Panc1 (cell line): Measurements from ENCODE around the gene PFN1. TPM values are rescaled to one million over a fixed set of nuclear protein-coding genes. Genes with fewer than 3 reads are reported as not detected.

Source experiments
- ATAC-seq: fragments of 200-7000 bp; cut with Tn5 transposase; 2 replicates; pipeline ENCODE4 v1.9.1; 2020; ENCODE audit warnings: mild to moderate bottlenecking, moderate library complexity
- BruUV-seq: library from RNA; stranded (reverse); fragments of 400-500 nt; replicated peaks from 2 replicates; lab custom pipeline; 2021; lab: Mats Ljungman, UMichigan
- CTCF ChIA-PET: fragments of 300-600 bp; sonication (Branson Sonifier 250); formaldehyde crosslinking; loops from one replicate; lab custom pipeline; 2022; ENCODE audit warnings: antibody characterized with exemption; lab: Charles Lee
- POLR2A ChIA-PET: fragments of 300-600 bp; sonication (Branson Sonifier 250); formaldehyde crosslinking; loops from one replicate; lab custom pipeline; 2022; ENCODE audit warnings: antibody characterized with exemption; lab: Charles Lee
- DNase-seq: peaks from one replicate; pipeline ENCODE4 v3.0.0-alpha.2; 2010; ENCODE audit warnings: low read depth, low spot score
- H3K27ac ChIP-seq: 2 replicates; pipeline ENCODE4 v1.5.1; 2011; ENCODE audit warnings: mild to moderate bottlenecking, low read length, inconsistent platforms
- H3K27me3 ChIP-seq: fragments of 200-500 bp; sonication (Bioruptor generic); 2 replicates; pipeline ENCODE4 v1.6.0; 2014; ENCODE audit warnings: low read length, inconsistent platforms; ENCODE audit not compliant: control insufficient read depth, insufficient read depth
- H3K36me3 ChIP-seq: fragments of 200-500 bp; sonication (Bioruptor generic); 2 replicates; pipeline ENCODE4 v1.5.1; 2014; ENCODE audit warnings: inconsistent platforms, mild to moderate bottlenecking, low read length, moderate library complexity; ENCODE audit not compliant: control insufficient read depth, insufficient read depth
- H3K4me1 ChIP-seq: 2 replicates; pipeline ENCODE4 v1.5.1; 2011; ENCODE audit warnings: inconsistent platforms, mild to moderate bottlenecking, low read length, moderate library complexity; ENCODE audit not compliant: control insufficient read depth, insufficient read depth
- H3K4me3 ChIP-seq, 2 experiments: 2 replicates each; pipeline ENCODE4 v1.5.1; 2011 to 2012; ENCODE audit warnings: low read depth in 2 of 2, low read length in 2 of 2, mild to moderate bottlenecking in 2 of 2, inconsistent platforms in 1 of 2, moderate library complexity in 1 of 2
- H3K9me3 ChIP-seq: fragments of 200-500 bp; sonication (Bioruptor generic); 2 replicates; pipeline ENCODE4 v1.5.1; 2014; ENCODE audit warnings: low read depth, mild to moderate bottlenecking, inconsistent platforms, low read length, moderate library complexity; ENCODE audit not compliant: control insufficient read depth, insufficient read depth
- CTCF ChIP-seq: fragments of 450-650 bp; IDR thresholded peaks from 2 replicates; pipeline ENCODE4 v1.5.1; 2017; ENCODE audit warnings: mild to moderate bottlenecking
- POLR2AphosphoS5 ChIP-seq: IDR thresholded peaks from 2 replicates; pipeline ENCODE4 v1.6.1; 2012; ENCODE audit warnings: mild to moderate bottlenecking, low read depth, low read length, moderate library complexity
- REST ChIP-seq, 2 experiments: IDR thresholded peaks; 2 replicates each; pipeline ENCODE4 v1.6.1; 2011 to 2012; ENCODE audit warnings: low read depth in 2 of 2, control low read depth in 1 of 2, low read length in 1 of 2, mild to moderate bottlenecking in 1 of 2, moderate library complexity in 1 of 2; ENCODE audit not compliant: insufficient read depth in 1 of 2
- SIN3A ChIP-seq: IDR thresholded peaks from 2 replicates; pipeline ENCODE4 v1.6.1; 2012; ENCODE audit warnings: low read depth, mild to moderate bottlenecking, low read length, moderate library complexity, borderline replicate concordance; ENCODE audit not compliant: insufficient read depth
- TCF7L2 ChIP-seq: IDR thresholded peaks from 2 replicates; pipeline ENCODE4 v1.6.1; 2011; ENCODE audit warnings: mild to moderate bottlenecking, low read depth, low read length, inconsistent platforms
- in situ Hi-C: cut with HindIII; loops from 2 replicates; pipeline ENCODE4 v1.10.0; 2016; ENCODE audit warnings: low sequenced_read_pairs, low pct_unique_long_range_greater_than_20kb
- intact Hi-C: fragments of 100-400 bp; cut with micrococcal nuclease; formaldehyde crosslinking; loops from one replicate; pipeline ENCODE4 v1.10.0; 2022; ENCODE audit not compliant: unreplicated experiment
- total RNA-seq: library from RNA; stranded (reverse); gene quantifications from one replicate; pipeline ENCODE4 v1.2.1, GENCODE V29; 2021; ENCODE audit not compliant: unreplicated experiment

Gene PFN1
- total RNA-seq, 1 experiment from 2014 or later, result 1,074 TPM

GRCh38 chr17:4947010-4947410 lies 1.3 kb downstream of the PFN1 start:
- intact Hi-C loops (no loop called here), in situ Hi-C loops (no loop called here)
- ChIA-PET CTCF (no interaction called here), POLR2A (interaction anchor here (1.0 kb wide), 1 partner anchor 19 kb away, joined by 3 read pairs; no protein-coding TSS in a partner anchor)
- DNase-seq, result no peak
- ATAC-seq, result no peak
- Histone ChIP-seq H3K9me3 (no peaks in the 10 kb centered on the region), H3K27ac (peak overlapping the region; percentile 94), H3K27me3 (no peaks in the 10 kb centered on the region), H3K36me3 (peaks cover 6% of the 10 kb centered on the region), H3K4me3 (peak overlapping the region; percentile 83 to 85), H3K4me1 (peaks cover 43% of the 10 kb centered on the region)
- TF ChIP-seq POLR2AphosphoS5, result peak; percentile 2; the same call in 1 of the 2 replicates
- no peak for TF ChIP-seq TCF7L2
- BruUV-seq, result no TSS peak

GRCh38 chr17:4946312-4946976 lies 1.9 kb downstream of the PFN1 start:
- no peak for DNase-seq
- in situ Hi-C loops (no loop called here), intact Hi-C loops (no loop called here)
- BruUV-seq, result TSS peak; percentile 90
- peaks cover 6% of the 10 kb centered on the region for H3K36me3 ChIP-seq
- no peaks in the 10 kb centered on the region for H3K9me3 ChIP-seq
- POLR2A ChIA-PET, result interaction anchor here (1.0 kb wide), 1 partner anchor 20 kb away, joined by 3 read pairs; no protein-coding TSS in a partner anchor
- H3K4me3 ChIP-seq, result peak overlapping the region; percentile 83 to 85
- ATAC-seq, result no peak
- peak overlapping the region; percentile 94 for H3K27ac ChIP-seq
- H3K27me3 ChIP-seq, result no peaks in the 10 kb centered on the region
- CTCF ChIA-PET, result interaction anchor here (0.6 kb wide), 1 partner anchor 21 kb away, joined by 4 read pairs; no protein-coding TSS in a partner anchor
- TF ChIP-seq SIN3A (no peak), POLR2AphosphoS5 (peak; percentile 58)
- H3K4me1 ChIP-seq, result peaks cover 38% of the 10 kb centered on the region

GRCh38 chr17:4945944-4946280 lies 2.4 kb downstream of the PFN1 start:
- Histone ChIP-seq H3K4me1 (peaks cover 33% of the 10 kb centered on the region), H3K36me3 (peaks cover 10% of the 10 kb centered on the region), H3K9me3 (no peaks in the 10 kb centered on the region), H3K27ac (peak overlapping the region; percentile 94), H3K27me3 (no peaks in the 10 kb centered on the region), H3K4me3 (peak overlapping the region; percentile 83 to 85)
- intact Hi-C loops (no loop called here), in situ Hi-C loops (no loop called here)
- ATAC-seq, result no peak
- CTCF ChIA-PET, result interaction anchor here (0.6 kb wide), 1 partner anchor 21 kb away, joined by 4 read pairs; no protein-coding TSS in a partner anchor
- BruUV-seq, result no TSS peak
- TF ChIP-seq SIN3A (no peak), REST (IDR thresholded peaks at IDR 0.05; ENCODE audit: insufficient read depth in 1 of 2, low read depth in 2 of 2, low read length in 1 of 2) (no peak; a peak in 1 of 4 replicates), POLR2AphosphoS5 (no peak), CTCF (no peak)
- POLR2A ChIA-PET, result no interaction called here
- DNase-seq, result no peak
